ENCODE measurements around the gene EGFR. TPM values are rescaled to one million over a fixed set of nuclear protein-coding genes. Genes with fewer than 3 reads are reported as not detected.
A peak's percentile ranks its signal among the peaks of the same experiment; 100 is the strongest.

EGFR gene
- polyA plus RNA-seq, 1 experiment: 62.6 TPM

DNA sequence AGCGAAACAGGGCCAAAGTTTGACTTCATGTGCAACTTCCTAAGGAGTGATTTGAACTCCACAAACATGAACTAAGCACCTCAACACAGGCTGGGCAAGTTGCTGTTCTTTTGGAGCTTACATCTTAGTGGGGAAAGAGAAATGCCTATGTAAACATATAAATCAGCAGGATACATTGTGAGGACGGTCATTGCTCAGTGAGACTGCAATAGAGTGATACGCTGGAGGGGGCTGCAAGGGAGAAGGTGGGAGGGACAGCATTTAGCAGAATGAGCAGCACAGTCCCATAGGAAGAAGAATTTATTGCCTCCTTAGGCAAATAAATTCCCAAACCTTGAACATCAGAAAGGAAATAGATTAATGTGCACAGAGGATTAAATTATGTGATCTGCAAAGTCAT, 90.0 kb downstream of the EGFR start:
- Histone ChIP-seq H3K9me3 (ENCODE audit: control insufficient read depth, insufficient read depth, low read length) (no peaks in the 10 kb centered on the region; the same call in 1 of the 2 replicates), H3K4me3 (ENCODE audit: low read depth, low read length) (no peak overlapping the region), H3K27me3 (ENCODE audit: control insufficient read depth, insufficient read depth, low read length) (no peaks in the 10 kb centered on the region), H3K27ac (ENCODE audit: low read depth, low read length) (no peak overlapping the region)
- ChIA-PET CTCF (interaction anchor here (1.0 to 2.6 kb wide), 2 partner anchors 146 to 157 kb away, joined by 3 to 19 read pairs; no protein-coding TSS in a partner anchor), POLR2A (no interaction called here)
- no peak for TF ChIP-seq CTCF (IDR thresholded peaks at IDR 0.05; ENCODE audit: low read depth, low read length)
- no peak for DNase-seq (ENCODE audit: low read depth, low spot score)

GRCh38 chr7:55109404-55110167, 90.8 kb downstream of the EGFR start:
- no peaks in the 10 kb centered on the region for H3K27me3 ChIP-seq (ENCODE audit: control insufficient read depth, insufficient read depth, low read length)
- no peak overlapping the region for H3K27ac ChIP-seq (ENCODE audit: low read depth, low read length)
- H3K4me3 ChIP-seq (ENCODE audit: low read depth, low read length): no peak overlapping the region
- no peak for DNase-seq (ENCODE audit: low read depth, low spot score)
- H3K9me3 ChIP-seq (ENCODE audit: control insufficient read depth, insufficient read depth, low read length): no peaks in the 10 kb centered on the region; the same call in 1 of the 2 replicates
- TF ChIP-seq CTCF (IDR thresholded peaks at IDR 0.05; ENCODE audit: low read depth, low read length): no peak
- CTCF ChIA-PET: interaction anchor here (1.0 to 2.6 kb wide), 3 partner anchors 145 to 336 kb away, joined by 3 to 19 read pairs (median 8); no protein-coding TSS in a partner anchor
- POLR2A ChIA-PET: interaction anchor here (1.7 kb wide), 1 partner anchor 16 kb away, joined by 4 read pairs; no protein-coding TSS in a partner anchor

DNA sequence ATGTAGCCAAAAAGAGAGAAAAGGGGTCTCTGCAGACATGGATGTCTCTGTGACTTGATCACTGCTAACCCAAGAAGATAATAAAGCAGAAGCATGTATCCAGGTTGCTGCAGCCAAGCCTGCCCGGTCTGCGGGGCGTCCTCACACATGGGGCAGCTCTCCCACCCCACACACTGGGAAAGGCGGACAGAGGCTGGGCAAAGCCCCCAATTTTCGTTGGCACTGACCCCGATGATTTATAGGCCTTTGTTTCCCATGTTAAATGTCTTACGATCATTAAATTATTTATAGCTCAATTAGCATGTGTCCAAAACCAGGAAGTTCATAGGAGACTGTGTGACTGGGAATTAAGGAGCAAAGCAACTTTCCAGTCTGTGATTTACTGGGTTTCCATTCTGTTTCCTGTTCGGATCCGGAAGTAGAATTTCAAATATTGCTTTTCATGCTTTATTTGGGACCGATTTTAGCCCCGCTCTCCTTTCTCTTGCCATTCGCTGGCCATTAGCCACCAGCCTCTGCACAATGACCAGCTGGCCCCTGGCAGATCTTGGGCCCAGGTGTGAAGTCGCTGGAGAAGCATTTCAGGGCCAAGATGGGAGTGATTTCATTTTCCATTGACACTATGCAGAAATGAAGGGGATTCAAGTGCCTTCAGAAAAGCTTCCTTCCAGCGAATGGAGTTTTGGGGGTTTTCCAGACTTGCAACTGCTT, 91.6 kb downstream of the EGFR start:
- no peak overlapping the region for H3K4me3 ChIP-seq (ENCODE audit: low read depth, low read length)
- no peak for TF ChIP-seq CTCF (IDR thresholded peaks at IDR 0.05; ENCODE audit: low read depth, low read length)
- no peaks in the 10 kb centered on the region; the same call in 1 of the 2 replicates for H3K9me3 ChIP-seq (ENCODE audit: control insufficient read depth, insufficient read depth, low read length)
- no peak for DNase-seq (ENCODE audit: low read depth, low spot score)
- CTCF ChIA-PET: interaction anchor here (2.3 to 2.6 kb wide), 2 partner anchors 144 to 337 kb away, joined by 8 to 19 read pairs; no protein-coding TSS in a partner anchor
- H3K27me3 ChIP-seq (ENCODE audit: control insufficient read depth, insufficient read depth, low read length): no peaks in the 10 kb centered on the region
- POLR2A ChIA-PET: interaction anchor here (0.7 to 1.7 kb wide), 3 partner anchors 11 to 144 kb away, joined by 3 to 5 read pairs (median 4); no protein-coding TSS in a partner anchor
- peak overlapping the region; percentile 58 for H3K27ac ChIP-seq (ENCODE audit: low read depth, low read length)

DNA sequence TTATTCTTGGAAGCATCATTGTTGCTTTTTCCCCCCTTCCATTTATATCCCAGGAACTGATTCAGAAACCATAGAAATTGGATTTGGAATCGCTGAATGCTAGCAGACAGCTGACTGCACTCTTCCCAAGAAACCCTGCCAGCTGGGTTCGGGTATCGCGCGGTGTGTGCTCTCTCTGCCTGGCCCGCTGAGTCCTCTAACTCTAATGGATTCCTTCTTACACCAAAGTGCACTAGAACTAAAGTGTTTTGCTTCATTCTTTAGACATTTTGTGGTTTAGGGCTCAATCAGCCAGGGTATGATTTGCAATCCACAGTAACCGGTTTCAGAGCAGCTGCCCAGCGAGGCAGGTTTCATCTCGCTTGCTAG, 92.2 kb downstream of the EGFR start:
- Histone ChIP-seq H3K27me3 (ENCODE audit: control insufficient read depth, insufficient read depth, low read length) (no peaks in the 10 kb centered on the region), H3K27ac (ENCODE audit: low read depth, low read length) (peak overlapping the region; percentile 58), H3K4me3 (ENCODE audit: low read depth, low read length) (no peak overlapping the region), H3K9me3 (ENCODE audit: control insufficient read depth, insufficient read depth, low read length) (no peaks in the 10 kb centered on the region; the same call in 1 of the 2 replicates)
- CTCF ChIA-PET: interaction anchor here (1.0 to 2.6 kb wide), 3 partner anchors 144 to 337 kb away, joined by 3 to 19 read pairs (median 8); no protein-coding TSS in a partner anchor
- peak; percentile 49 for DNase-seq (ENCODE audit: low read depth, low spot score)
- POLR2A ChIA-PET: interaction anchor here (0.7 to 1.7 kb wide), 3 partner anchors 10 to 143 kb away, joined by 3 to 5 read pairs (median 4); no protein-coding TSS in a partner anchor
- no peak for TF ChIP-seq CTCF (IDR thresholded peaks at IDR 0.05; ENCODE audit: low read depth, low read length)
